ENCODE data around the gene NCS1.
A peak's percentile ranks its signal among the peaks of the same experiment; 100 is the strongest.

The NCS1 gene

DNA sequence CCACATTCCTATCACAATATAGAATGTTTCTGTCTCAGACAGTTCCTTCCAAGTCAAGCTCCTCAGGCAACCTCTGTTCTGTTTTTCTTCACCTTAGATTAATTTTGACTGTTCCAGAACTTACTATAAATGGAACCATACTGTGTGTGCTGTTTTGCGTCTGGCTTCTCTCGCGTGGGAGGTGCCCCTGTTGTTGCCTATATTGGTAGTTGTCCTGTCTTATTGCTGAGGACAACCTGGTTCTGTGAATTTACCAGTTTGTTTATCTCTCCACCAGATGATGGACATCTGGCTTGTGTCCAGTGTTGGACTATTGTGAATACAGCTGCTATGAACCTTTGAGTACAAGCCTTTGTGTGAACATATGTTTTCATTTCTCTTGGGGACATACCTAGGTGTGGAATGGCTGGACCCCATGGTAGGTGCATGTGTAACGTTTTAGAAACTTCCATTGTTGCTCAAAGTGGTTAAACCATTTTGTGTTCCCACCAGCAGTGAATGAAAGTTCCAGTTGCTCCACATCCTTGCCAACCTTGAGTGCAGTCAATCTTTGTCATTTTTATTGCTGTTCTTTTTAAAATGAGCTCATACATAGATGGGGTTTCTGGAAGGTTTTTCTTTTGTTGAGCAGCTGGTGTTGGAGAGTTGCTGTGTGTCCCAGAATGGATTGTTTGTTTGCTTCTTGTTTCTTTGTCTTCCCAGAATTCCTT lies 111.5 kb downstream of the NCS1 start:
- TF ChIP-seq, protein P1, sequence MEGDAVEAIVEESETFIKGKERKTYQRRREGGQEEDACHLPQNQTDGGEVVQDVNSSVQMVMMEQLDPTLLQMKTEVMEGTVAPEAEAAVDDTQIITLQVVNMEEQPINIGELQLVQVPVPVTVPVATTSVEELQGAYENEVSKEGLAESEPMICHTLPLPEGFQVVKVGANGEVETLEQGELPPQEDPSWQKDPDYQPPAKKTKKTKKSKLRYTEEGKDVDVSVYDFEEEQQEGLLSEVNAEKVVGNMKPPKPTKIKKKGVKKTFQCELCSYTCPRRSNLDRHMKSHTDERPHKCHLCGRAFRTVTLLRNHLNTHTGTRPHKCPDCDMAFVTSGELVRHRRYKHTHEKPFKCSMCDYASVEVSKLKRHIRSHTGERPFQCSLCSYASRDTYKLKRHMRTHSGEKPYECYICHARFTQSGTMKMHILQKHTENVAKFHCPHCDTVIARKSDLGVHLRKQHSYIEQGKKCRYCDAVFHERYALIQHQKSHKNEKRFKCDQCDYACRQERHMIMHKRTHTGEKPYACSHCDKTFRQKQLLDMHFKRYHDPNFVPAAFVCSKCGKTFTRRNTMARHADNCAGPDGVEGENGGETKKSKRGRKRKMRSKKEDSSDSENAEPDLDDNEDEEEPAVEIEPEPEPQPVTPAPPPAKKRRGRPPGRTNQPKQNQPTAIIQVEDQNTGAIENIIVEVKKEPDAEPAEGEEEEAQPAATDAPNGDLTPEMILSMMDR (conservative IDR thresholded peaks at IDR 0.05): no peak
- H3K27ac ChIP-seq: no peak overlapping the region

DNA sequence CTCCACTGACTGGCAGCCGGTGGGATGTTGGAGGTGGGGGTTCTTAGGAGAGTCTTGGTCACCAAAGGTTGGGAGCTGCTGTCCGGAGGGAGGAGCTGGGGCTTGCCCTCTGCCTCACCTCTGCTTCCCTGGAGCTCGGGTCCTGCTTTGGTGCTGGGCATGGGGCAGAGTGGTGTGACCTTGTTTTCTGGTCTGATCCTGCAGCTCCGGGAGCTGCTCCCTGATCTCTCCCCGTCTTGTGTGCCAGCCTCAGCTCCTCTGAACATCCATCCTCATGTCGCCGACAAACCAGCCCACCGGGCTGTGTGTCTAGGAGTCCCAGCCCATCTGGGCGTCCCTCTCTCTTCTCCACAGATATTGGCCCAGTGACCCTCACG lies 112.0 kb downstream of the NCS1 start:
- TF ChIP-seq, protein P1 (conservative IDR thresholded peaks at IDR 0.05): no peak

DNA sequence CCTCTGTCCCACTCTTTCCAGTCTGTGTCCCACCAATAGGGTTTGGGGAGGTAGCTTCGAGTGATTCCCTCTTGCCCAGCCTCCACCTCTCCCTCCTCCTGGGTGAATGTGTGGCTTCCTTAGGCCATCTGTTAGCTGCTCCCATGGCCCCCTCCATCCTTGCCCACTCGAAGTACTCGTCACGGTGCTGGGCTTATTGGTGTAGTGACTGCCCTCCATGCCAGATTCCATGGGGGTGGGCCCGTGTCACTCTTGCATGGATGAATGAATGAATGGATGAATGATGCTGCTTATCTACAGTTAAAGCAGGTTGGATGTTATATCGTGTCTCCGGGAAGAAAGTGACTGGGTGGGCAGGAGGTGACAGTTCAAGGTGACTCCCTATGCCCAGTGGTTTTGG lies 112.5 kb downstream of the NCS1 start:
- TF ChIP-seq, protein P1 (conservative IDR thresholded peaks at IDR 0.05): no peak
- H3K27ac ChIP-seq: no peak overlapping the region

More for the DNA sequence above, 112.0 kb downstream of the NCS1 start:
- H3K27ac ChIP-seq: no peak overlapping the region

DNA sequence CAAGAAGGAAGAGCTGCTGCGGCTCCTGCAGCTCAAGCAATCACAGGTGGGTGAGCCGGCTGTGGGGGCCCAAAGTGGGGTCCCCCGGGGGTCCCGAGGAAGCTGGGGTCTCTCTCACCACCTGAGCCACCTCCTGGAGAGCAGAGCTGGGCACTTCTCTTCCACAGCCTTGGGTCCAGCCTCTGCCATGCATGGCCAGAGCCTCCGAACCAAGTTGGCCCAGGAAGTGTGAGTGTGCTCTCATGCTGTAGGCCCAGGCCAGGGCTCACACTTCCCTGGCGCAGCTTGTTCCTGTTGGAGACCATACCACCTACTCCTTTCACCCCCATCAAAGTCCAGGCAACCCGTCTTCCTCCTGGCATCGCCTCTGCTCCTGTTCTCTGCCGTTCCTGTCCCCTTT lies 113.1 kb downstream of the NCS1 start:
- H3K27ac ChIP-seq: no peak overlapping the region
- TF ChIP-seq, protein P1 (conservative IDR thresholded peaks at IDR 0.05): no peak

DNA sequence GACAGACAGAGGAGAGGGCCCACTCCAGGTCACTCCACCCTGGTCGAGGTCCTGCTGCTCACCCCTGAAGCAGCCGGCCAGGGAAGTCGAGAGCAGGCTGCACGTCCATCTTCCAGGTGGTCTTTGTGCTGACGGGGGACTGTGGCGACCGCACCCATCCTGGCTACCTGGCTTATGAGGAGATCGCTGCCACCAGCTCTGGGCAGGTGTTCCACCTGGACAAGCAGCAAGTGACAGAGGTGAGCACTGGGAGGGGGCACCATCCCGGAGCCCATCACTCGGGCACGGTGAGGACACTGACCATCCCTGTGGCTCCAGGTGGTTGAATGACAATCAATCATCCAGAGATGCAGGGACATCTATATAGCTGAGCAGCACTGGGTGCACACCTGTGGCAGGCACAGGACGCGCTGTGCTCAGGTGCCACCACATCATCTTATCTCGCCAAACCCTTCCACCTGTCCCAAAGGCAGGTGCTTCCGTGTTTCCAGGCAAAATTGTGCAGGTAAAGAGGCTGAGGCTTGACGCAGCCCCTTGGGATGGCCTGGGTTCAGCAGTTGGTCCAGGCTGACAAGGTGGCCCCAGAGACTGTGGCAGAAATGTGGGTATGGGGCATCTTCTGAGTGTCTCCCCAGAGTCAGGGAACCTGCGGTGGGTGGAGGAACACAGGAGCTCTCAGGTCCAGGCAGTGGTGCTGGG lies 114.0 kb downstream of the NCS1 start:
- peak overlapping the region; percentile 58 for H3K27ac ChIP-seq
- TF ChIP-seq, protein P1 (conservative IDR thresholded peaks at IDR 0.05): no peak

Measured in VCaP (cell line).